HepG2 (cell line): ENCODE results near the gene USP27X.

ENCODE experiments used
- MEF2D ChIP-seq: sonication (generic); formaldehyde crosslinking; IDR thresholded peaks from 2 replicates; pipeline ENCODE4 v1.5.1; 2020; ENCODE audit warnings: mild to moderate bottlenecking, missing genetic modification reagents
- RBAK ChIP-seq: sonication (generic); formaldehyde crosslinking; IDR thresholded peaks from 2 replicates; pipeline ENCODE4 v1.5.1; 2020; ENCODE audit warnings: mild to moderate bottlenecking, missing genetic modification reagents
- RFX1 ChIP-seq: fragments of 450-650 bp; IDR thresholded peaks from 2 replicates; pipeline ENCODE4 v1.6.1; 2017
- TGIF2 ChIP-seq: IDR thresholded peaks from 2 replicates; pipeline ENCODE4 v1.6.1; 2016; ENCODE audit warnings: control low read depth, missing compliant biosample characterization
- TF ChIP-seq, protein P1 (sequence below): sonication (generic); formaldehyde crosslinking; IDR thresholded peaks from 2 replicates; pipeline ENCODE4 v1.5.0; 2020; ENCODE audit warnings: mild to moderate bottlenecking, missing genetic modification reagents, moderate library complexity

GRCh38 chrX:49859491-49859890 is 19.8 kb upstream of the USP27X start:
- TF ChIP-seq RBAK (CRISPR knock-in tag) (no peak), MEF2D (CRISPR knock-in tag) (no peak), RFX1 (no peak), TGIF2 (no peak)
- TF ChIP-seq, protein P1, sequence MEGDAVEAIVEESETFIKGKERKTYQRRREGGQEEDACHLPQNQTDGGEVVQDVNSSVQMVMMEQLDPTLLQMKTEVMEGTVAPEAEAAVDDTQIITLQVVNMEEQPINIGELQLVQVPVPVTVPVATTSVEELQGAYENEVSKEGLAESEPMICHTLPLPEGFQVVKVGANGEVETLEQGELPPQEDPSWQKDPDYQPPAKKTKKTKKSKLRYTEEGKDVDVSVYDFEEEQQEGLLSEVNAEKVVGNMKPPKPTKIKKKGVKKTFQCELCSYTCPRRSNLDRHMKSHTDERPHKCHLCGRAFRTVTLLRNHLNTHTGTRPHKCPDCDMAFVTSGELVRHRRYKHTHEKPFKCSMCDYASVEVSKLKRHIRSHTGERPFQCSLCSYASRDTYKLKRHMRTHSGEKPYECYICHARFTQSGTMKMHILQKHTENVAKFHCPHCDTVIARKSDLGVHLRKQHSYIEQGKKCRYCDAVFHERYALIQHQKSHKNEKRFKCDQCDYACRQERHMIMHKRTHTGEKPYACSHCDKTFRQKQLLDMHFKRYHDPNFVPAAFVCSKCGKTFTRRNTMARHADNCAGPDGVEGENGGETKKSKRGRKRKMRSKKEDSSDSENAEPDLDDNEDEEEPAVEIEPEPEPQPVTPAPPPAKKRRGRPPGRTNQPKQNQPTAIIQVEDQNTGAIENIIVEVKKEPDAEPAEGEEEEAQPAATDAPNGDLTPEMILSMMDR (CRISPR knock-in tag), result no peak
